HG03378 (cell line): Measurements from ENCODE around the gene POU4F3.

Experiments used
- ATAC-seq: cut with Tn5 transposase; IDR thresholded peaks from one replicate; pipeline ENCODE4 v1.9.1; 2021; ENCODE audit warnings: mild to moderate bottlenecking, moderate library complexity; ENCODE audit not compliant: unreplicated experiment

Gene POU4F3

DNA sequence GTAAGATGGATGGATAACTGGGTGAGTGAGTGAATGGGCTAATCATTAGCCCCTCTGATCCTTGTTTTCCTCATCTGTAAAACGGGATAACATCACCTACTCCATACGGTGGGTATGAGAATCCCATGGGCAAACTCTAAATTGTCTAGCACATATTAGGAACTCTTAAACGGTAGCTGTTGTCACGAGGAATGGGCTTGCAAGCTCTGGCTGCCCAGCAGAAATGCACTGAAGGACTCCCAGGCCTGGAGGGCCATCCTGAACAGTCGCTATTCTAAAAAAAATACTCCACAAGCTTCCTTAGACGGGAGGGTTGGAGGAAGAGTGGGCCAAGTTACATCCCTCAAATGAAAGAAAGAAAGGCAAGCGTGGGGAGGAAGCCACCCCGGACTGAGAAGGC lies 711 bp upstream of the POU4F3 start:
- no peak for ATAC-seq

GRCh38 chr5:146339715-146340259 lies 1.1 kb downstream of the POU4F3 start:
- ATAC-seq = no peak

DNA sequence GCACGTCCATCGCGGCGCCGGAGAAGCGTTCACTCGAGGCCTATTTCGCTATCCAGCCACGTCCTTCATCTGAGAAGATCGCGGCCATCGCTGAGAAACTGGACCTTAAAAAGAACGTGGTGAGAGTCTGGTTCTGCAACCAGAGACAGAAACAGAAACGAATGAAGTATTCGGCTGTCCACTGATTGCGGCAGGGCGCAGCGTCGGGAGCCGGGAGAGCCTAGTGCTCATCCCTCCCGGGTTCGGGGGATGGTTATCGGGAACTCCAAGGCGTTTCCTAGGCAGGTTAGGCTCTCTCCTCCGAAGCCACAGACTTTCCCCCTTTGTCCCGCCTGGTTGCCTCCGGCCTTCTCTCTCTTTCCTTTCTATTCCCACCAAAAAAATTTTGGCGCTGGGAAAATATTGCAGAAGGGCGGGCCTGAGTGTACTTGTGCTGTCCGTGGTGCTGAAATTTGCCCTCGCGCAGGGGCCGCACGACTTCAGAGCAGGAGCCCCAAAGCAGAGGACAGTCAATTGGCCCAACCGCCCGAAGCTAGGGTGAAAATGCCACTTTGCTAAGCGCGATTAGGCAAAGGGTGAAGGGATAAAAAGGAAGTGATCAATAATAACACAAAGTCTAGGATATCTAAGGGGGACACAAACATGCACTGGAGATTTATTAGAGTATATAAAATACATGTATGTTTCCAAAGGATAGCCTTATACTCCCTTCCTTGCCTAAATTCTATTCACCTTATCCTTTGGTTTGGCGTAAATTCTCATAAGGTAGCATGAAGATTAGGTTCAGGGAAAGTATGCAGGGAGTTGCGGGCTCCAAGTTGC lies 1.8 kb downstream of the POU4F3 start:
- ATAC-seq = no peak

DNA sequence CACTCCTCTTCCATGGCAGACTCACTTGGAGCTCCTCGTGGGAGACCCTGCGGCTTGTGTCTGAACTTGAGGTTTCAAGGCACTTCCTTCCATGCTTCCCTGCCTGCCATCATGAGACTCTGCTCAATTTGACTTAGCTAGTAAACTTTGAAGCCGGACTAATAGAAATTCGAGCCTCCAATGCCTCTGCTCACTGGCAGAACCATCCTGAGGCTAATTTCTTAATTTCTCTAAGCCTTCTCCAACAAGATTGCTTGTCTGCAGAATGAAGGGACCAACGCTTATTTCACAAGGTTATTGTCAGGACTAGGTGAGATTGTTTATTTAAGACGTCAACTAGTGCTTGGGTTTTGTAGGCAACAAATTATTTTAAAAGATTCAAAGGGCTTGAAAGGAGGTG lies 3.2 kb downstream of the POU4F3 start:
- ATAC-seq = no peak

DNA sequence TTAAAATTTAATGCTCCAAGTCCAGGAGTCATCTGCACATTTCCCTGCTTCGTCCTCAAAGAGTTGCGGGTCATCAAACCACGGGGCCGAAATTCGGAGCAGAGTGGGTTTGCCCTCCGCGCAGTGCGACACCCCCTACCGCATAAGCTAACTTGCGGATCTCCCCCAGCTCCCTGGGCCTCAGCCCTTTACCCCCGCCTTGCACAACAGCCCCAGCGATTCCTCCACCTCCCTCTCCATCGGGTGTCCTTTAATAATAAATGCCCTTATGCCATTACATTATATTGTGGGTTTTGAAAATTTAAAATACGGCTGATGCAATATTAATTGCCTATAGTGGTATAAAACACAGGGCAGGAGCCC lies 3.9 kb downstream of the POU4F3 start:
- ATAC-seq = no peak

GRCh38 chr5:146342882-146343865 lies 4.5 kb downstream of the POU4F3 start:
- no peak for ATAC-seq

GRCh38 chr5:146344155-146345118 lies 5.8 kb downstream of the POU4F3 start:
- no peak for ATAC-seq

- ATAC-seq = no peak
Observed at GRCh38 chr5:146345240-146345577, 6.6 kb downstream of the POU4F3 start.

- ATAC-seq = no peak
Observed at GRCh38 chr5:146345578-146346366, 7.1 kb downstream of the POU4F3 start.

- ATAC-seq = no peak
Observed at GRCh38 chr5:146357126-146357525, 18.5 kb downstream of the POU4F3 start.

- no peak for ATAC-seq
Observed at GRCh38 chr5:146359836-146360235, 21.2 kb downstream of the POU4F3 start.

DNA sequence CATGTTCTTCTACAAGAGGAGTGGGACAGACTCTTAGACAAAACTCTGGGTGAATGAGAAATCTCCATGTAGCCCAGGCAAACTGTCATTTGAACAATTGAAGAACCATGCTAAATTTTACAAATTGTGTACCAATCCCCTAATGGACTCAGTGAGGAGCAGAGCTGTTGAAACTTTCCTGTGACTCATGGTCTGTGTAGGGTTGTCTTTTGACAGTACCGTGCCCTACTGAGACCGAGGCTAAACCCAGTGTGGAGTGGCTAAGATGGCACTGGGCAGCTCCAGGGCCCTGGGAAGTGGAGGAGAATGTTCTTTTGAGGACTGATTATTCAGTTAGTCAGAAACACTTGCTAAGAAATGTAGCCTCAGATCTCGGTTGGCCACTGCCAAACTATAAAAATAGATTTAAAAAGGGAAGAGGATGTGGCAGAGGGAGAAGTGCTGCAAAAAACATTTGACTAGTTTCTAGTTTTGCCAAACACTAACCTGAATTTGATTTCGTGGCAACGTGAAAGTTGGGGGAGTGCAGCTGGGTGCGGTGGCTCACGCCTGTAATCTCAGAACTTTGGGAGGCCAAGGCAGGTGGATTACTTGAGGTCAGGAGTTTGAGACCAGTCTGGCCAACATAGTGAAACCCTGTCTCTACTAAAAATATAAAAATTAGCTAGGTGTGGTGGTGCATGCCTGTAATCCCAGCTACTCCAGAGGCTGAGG lies 24.7 kb downstream of the POU4F3 start:
- ATAC-seq = no peak

- no peak for ATAC-seq
Observed at GRCh38 chr5:146365618-146366017, 27.0 kb downstream of the POU4F3 start.

GRCh38 chr5:146366904-146367303 lies 28.3 kb downstream of the POU4F3 start:
- no peak for ATAC-seq

- no peak for ATAC-seq
Observed at GRCh38 chr5:146368137-146368536, 29.5 kb downstream of the POU4F3 start.

DNA sequence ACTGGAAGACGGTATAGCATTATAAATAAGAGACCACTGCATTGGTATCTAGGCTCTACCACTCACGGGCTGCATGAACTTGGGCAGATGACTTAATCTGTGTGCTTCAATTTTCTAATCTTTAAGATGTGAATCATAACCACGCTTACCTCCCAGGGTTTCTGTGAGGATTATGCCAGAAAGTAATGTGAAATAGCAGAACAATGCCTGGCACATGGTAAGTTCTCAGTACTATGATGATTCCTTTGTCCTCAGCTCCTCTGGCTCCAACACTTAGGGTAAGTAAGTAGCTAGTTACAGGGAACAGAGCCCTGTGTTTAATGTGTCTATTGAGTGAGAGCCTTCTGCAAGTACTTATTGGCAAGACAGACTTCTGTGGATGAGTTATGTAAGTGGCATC lies 31.1 kb downstream of the POU4F3 start:
- no peak for ATAC-seq

DNA sequence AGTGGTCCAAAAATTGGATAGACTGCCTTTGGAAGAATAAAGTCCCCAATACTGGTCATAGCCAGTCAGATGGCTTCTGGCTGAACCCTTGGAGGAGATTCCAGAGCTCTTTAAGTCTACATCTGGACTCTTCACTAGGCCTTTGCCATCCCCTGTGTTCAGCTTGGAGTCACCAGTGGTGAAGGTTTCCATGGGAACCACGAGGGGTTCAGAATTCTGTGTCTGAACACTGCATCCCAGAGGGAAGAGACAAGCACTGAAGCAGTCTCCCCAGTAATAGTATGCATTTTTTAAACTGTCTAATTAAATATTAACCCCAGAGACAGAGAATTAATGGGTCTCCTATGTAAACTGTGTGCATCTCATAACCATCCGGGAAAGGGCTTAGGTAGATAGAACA lies 38.2 kb downstream of the POU4F3 start:
- ATAC-seq = no peak

DNA sequence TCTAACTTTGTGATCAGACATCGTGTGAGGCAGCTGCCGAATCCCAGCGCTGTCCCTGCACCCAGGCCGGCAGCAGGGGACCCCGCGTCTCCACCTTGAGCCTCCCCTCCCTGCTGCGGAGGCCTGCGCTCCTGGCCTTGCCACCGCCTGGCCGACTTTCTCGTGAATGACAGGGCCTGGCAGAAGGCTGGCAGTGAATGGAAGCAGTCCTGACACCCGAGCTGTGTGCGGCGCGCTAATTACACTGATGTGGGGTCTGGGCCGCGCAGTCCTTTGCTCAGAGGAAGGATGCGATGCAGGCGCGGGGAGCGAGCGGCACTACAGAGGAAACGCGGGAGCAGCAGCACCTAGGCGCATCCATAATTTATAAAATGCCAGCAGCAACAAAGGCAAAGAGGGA lies 40.3 kb downstream of the POU4F3 start:
- ATAC-seq = no peak

- ATAC-seq = no peak
Observed at GRCh38 chr5:146380714-146381113, 42.1 kb downstream of the POU4F3 start.
